IPS DF 6.9 (cell line): ENCODE data around the gene INPP1.

ENCODE experiments used
- DNase-seq: peaks from one replicate; pipeline ENCODE4 v3.0.0-alpha.2; 2013; ENCODE audit warnings: low read depth, low spot score
- H3K27ac ChIP-seq: one replicate; pipeline ENCODE4 v1.5.1; 2013; ENCODE audit warnings: low read length, control low read depth
- H3K27me3 ChIP-seq: 2 replicates; pipeline ENCODE4 v1.6.1; 2013; ENCODE audit warnings: mild to moderate bottlenecking, low read length; ENCODE audit not compliant: control insufficient read depth, insufficient read depth
- H3K36me3 ChIP-seq: 2 replicates; pipeline ENCODE4 v1.6.1; 2013; ENCODE audit warnings: low read length; ENCODE audit not compliant: control insufficient read depth, insufficient read depth
- H3K4me1 ChIP-seq: 2 replicates; pipeline ENCODE4 v1.6.1; 2013; ENCODE audit warnings: low read length; ENCODE audit not compliant: control insufficient read depth, insufficient read depth
- H3K4me3 ChIP-seq: 2 replicates; pipeline ENCODE4 v1.5.1; 2013; ENCODE audit warnings: mild to moderate bottlenecking, low read length
- H3K9me3 ChIP-seq: 2 replicates; pipeline ENCODE4 v1.6.1; 2013; ENCODE audit warnings: low read length, inconsistent platforms; ENCODE audit not compliant: control insufficient read depth, insufficient read depth
- WGBS: extraction: QIAGEN DNeasy Blood & Tissue Kit; methylation state at CpG from one replicate; pipeline ENCODE4 v1.1.7; 2013; ENCODE audit warnings: mixed read lengths, missing lambda C conversion rate; ENCODE audit not compliant: insufficient read length, insufficient coverage; 5-methylcytosine and 5-hydroxymethylcytosine counted together

Gene INPP1

DNA sequence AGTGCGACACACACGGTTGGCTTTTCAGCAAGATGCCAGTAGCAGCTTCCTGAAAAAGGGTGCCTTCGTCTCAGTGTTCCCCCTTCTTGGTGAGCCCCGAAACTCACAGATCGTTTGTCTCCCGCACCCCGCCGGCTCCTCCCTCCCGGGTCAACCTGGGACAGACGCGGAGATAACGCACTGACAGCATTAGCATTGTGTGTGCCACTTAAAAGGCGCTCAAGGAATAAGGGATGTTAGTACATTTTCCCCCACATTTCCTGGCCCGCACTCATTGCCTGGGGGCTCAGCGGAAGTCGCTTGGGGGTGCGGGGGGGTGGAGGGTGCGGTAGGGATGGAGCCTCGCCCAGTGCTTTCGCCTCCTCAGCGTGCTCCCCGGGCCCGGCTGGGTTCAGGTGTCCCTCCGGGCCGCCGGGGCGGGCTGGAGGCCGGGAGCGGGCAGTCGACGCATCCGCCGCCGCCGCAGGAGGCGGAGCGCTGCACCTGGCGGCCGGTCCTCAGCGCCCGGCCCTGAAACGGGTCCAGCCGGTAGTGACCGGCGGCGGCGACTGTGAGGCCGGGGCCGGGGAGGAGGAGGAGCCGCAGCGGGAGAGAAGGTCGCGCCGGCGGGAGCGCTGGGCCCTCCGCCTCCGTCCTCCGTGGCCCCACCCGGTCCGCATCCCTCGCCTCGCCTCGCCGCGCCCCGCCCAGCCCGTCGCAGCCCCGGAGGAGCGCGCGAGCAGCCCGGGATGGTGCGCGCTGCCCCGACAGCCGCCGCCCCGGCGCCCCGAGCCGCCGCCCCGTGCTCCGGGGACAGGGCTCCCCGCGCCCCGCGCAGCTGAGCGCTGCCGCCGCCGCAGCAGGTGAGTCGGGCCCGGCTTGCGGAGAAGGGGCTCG lies 64.5 kb downstream of the INPP1 start, which contains the start of gene MFSD6:
Gene MFSD6, plus strand, starts transcription at position 694 of the 876 bp plus-strand sequence. CDS start 27,675 bp downstream, outside the sequence.
- no peak for DNase-seq
- Histone ChIP-seq H3K9me3 (no peaks in the 10 kb centered on the region), H3K27ac (no peak within 1 kb of the TSS), H3K4me1 (no peaks in the 10 kb centered on the region; the same call in 1 of the 2 replicates), H3K27me3 (peaks cover 2% of the 10 kb centered on the region; the same call in 1 of the 2 replicates), H3K36me3 (no peaks in the 10 kb centered on the region), H3K4me3 (peak within 1 kb of the TSS; percentile 90)
- no CpG with 5 or more reads among the region's 98 CpGs for WGBS

- no CpG with 5 or more reads among the region's 54 CpGs for WGBS
- peak overlapping the region; percentile 90 for H3K4me3 ChIP-seq
- H3K4me1 ChIP-seq: peaks cover 1% of the 10 kb centered on the region; the same call in 1 of the 2 replicates
- H3K27ac ChIP-seq: no peak overlapping the region
- no peaks in the 10 kb centered on the region for H3K9me3 ChIP-seq
- no peaks in the 10 kb centered on the region for H3K36me3 ChIP-seq
- peaks cover 2% of the 10 kb centered on the region; the same call in 1 of the 2 replicates for H3K27me3 ChIP-seq
- no peak for DNase-seq
Observed at GRCh38 chr2:190408538-190409271, 65.3 kb downstream of the INPP1 start.

DNA sequence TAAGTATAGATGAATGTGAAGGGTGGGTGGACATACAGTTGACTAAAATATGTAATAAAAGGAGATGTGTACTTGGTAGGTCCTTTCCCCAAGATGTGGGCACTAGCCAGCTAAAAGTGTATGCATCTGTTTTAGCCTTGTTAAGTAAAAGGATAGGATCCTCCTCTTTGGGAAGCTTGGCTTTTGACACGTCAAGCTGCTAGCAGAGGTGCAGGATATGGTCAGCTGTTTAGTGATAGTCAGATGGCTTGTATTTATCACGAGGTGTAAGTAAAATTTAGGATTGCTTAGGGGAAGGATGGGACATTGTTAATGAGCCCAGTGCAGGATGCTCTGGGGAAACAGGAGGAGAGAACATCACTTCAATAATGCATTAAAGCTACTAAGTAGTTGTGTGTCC lies 66.2 kb downstream of the INPP1 start:
- no peak for DNase-seq
- no peak overlapping the region for H3K4me3 ChIP-seq
- peaks cover 1% of the 10 kb centered on the region; the same call in 1 of the 2 replicates for H3K4me1 ChIP-seq
- H3K27ac ChIP-seq: no peak overlapping the region
- no peaks in the 10 kb centered on the region for H3K36me3 ChIP-seq
- H3K27me3 ChIP-seq: peaks cover 2% of the 10 kb centered on the region; the same call in 1 of the 2 replicates
- WGBS: no CpG with 5 or more reads among the region's 2 CpGs
- no peaks in the 10 kb centered on the region for H3K9me3 ChIP-seq

GRCh38 chr2:190410166-190410565 lies 66.8 kb downstream of the INPP1 start:
- H3K4me1 ChIP-seq: peaks cover 1% of the 10 kb centered on the region; the same call in 1 of the 2 replicates
- H3K9me3 ChIP-seq: no peaks in the 10 kb centered on the region
- WGBS: no CpG with 5 or more reads among the region's 3 CpGs
- H3K36me3 ChIP-seq: no peaks in the 10 kb centered on the region
- no peak for DNase-seq
- no peak overlapping the region for H3K27ac ChIP-seq
- H3K27me3 ChIP-seq: peaks cover 2% of the 10 kb centered on the region; the same call in 1 of the 2 replicates
- no peak overlapping the region for H3K4me3 ChIP-seq

DNA sequence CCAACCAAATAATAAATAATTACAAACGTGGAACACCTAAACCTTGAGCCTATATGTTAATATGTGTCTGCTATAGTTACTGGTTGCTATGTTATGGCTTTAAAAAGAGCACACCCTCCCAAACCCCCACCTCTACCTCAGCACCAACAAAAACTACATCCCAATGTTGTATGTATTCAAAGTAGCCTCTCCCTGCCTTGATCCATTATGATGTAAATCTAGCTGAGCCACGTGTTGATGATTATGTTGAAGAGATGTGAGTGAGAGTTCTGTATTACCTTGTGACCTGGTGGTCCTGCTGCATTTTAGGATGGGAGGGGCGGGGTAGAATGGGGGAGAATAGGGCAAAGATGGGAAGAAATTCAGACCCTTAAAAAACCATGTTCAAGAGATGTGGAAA lies 69.6 kb downstream of the INPP1 start:
- H3K27ac ChIP-seq: no peak overlapping the region
- peaks cover 1% of the 10 kb centered on the region; the same call in 1 of the 2 replicates for H3K4me1 ChIP-seq
- H3K27me3 ChIP-seq: peaks cover 2% of the 10 kb centered on the region; the same call in 1 of the 2 replicates
- no peaks in the 10 kb centered on the region for H3K36me3 ChIP-seq
- no peak for DNase-seq
- no peak overlapping the region for H3K4me3 ChIP-seq
- no CpG with 5 or more reads among the region's 3 CpGs for WGBS
- H3K9me3 ChIP-seq: no peaks in the 10 kb centered on the region

DNA sequence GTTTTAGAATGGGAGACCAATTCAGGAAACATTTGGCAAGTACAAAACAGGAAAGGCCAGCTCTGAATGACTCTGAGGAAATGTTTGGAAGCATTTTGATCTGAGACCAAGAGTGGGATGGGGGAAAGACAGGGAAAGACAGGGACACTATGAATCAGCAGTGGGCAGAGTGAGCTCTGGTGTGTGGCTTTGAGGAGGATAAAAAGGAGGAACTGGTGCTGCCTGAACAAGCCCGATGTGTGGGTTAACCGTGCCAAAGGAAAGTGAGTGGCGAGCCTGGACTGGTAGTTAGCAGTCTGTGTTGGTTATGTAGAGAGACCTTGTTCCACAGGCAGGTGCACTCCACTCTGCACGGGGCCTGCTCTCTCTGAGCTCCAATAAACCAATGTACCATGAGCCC lies 70.0 kb downstream of the INPP1 start:
- DNase-seq: no peak
- peaks cover 2% of the 10 kb centered on the region; the same call in 1 of the 2 replicates for H3K27me3 ChIP-seq
- H3K36me3 ChIP-seq: no peaks in the 10 kb centered on the region
- H3K4me1 ChIP-seq: peaks cover 1% of the 10 kb centered on the region; the same call in 1 of the 2 replicates
- H3K9me3 ChIP-seq: no peaks in the 10 kb centered on the region
- no peak overlapping the region for H3K27ac ChIP-seq
- no CpG with 5 or more reads among the region's 4 CpGs for WGBS
- H3K4me3 ChIP-seq: no peak overlapping the region

- no peak overlapping the region for H3K27ac ChIP-seq
- no peak overlapping the region for H3K4me3 ChIP-seq
- H3K27me3 ChIP-seq: no peaks in the 10 kb centered on the region
- H3K4me1 ChIP-seq: peaks cover 1% of the 10 kb centered on the region; the same call in 1 of the 2 replicates
- no peaks in the 10 kb centered on the region for H3K9me3 ChIP-seq
- WGBS: no CpG with 5 or more reads among the region's 4 CpGs
- no peak for DNase-seq
- no peaks in the 10 kb centered on the region for H3K36me3 ChIP-seq
Observed at GRCh38 chr2:190415251-190415650, 71.9 kb downstream of the INPP1 start.

- no peak overlapping the region for H3K27ac ChIP-seq
- no peak overlapping the region for H3K4me3 ChIP-seq
- no peaks in the 10 kb centered on the region for H3K36me3 ChIP-seq
- WGBS: no CpG with 5 or more reads among the region's 2 CpGs
- H3K9me3 ChIP-seq: no peaks in the 10 kb centered on the region
- no peaks in the 10 kb centered on the region for H3K27me3 ChIP-seq
- H3K4me1 ChIP-seq: peaks cover 1% of the 10 kb centered on the region; the same call in 1 of the 2 replicates
- no peak for DNase-seq
Observed at GRCh38 chr2:190415794-190416775, 72.7 kb downstream of the INPP1 start.

GRCh38 chr2:190417045-190417842 lies 73.9 kb downstream of the INPP1 start:
- no peaks in the 10 kb centered on the region for H3K9me3 ChIP-seq
- no CpG with 5 or more reads among the region's 9 CpGs for WGBS
- DNase-seq: no peak
- H3K4me3 ChIP-seq: no peak overlapping the region
- no peaks in the 10 kb centered on the region for H3K36me3 ChIP-seq
- H3K27me3 ChIP-seq: no peaks in the 10 kb centered on the region
- H3K27ac ChIP-seq: no peak overlapping the region
- H3K4me1 ChIP-seq: peaks cover 1% of the 10 kb centered on the region; the same call in 1 of the 2 replicates
